ENCODE data around the gene EIPR1. TPM values are rescaled to one million over a fixed set of nuclear protein-coding genes. Genes with fewer than 3 reads are reported as not detected.
"Not testable (repeated sequence)": the region's sequence is repeated elsewhere in the genome, so short reads cannot be mapped to it uniquely, and the experiment has no call there.

The EIPR1 gene
- polyA plus RNA-seq, 5 donors = 18.7 to 22.0 (median 20.3) TPM

- no peak for DNase-seq
Measured at GRCh38 chr2:3405307-3405706, 27.7 kb upstream of the EIPR1 start.

- DNase-seq = no peak
Measured at GRCh38 chr2:3404349-3404894, 26.8 kb upstream of the EIPR1 start.

- DNase-seq = no peak
Measured at GRCh38 chr2:3403587-3404334, 26.1 kb upstream of the EIPR1 start.

- peak; percentile 53 to 59 for DNase-seq
Measured at GRCh38 chr2:3399829-3400228, 22.2 kb upstream of the EIPR1 start.

GRCh38 chr2:3399381-3399780 is 21.8 kb upstream of the EIPR1 start:
- DNase-seq = no peak

- no peak for DNase-seq
Measured at GRCh38 chr2:3398857-3399256, 21.2 kb upstream of the EIPR1 start.

- no peak for DNase-seq
Measured at GRCh38 chr2:3396920-3397559, 19.4 kb upstream of the EIPR1 start.

GRCh38 chr2:3392216-3392615 is 14.6 kb upstream of the EIPR1 start:
- no peak for DNase-seq

- DNase-seq = no peak
Measured at GRCh38 chr2:3390041-3390440, 12.4 kb upstream of the EIPR1 start.

- no peak for DNase-seq
Measured at GRCh38 chr2:3389193-3389592, 11.6 kb upstream of the EIPR1 start.

- no peak for DNase-seq
Measured at GRCh38 chr2:3388412-3388738, 10.8 kb upstream of the EIPR1 start.

GRCh38 chr2:3387644-3388411 is 10.2 kb upstream of the EIPR1 start:
- no peak for DNase-seq

- DNase-seq = no peak
Measured at GRCh38 chr2:3387011-3387410, 9.4 kb upstream of the EIPR1 start.

GRCh38 chr2:3386448-3386958 is 8.9 kb upstream of the EIPR1 start:
- no peak for DNase-seq

GRCh38 chr2:3379647-3380534 is 2.3 kb upstream of the EIPR1 start, which contains the start of gene TRAPPC12:
Gene TRAPPC12 (plus strand): TSS chr2:3379694. CDS start chr2:3387624, 7,930 bp downstream.
- DNase-seq = peak; percentile 85 to 89

GRCh38 chr2:3379339-3379646 is 1.7 kb upstream of the EIPR1 start:
- no peak for DNase-seq

- DNase-seq = peak in 1 of 2 donors; percentile 20
Measured at GRCh38 chr2:3377279-3377611, 373 bp downstream of the EIPR1 start.

- DNase-seq = no peak
Measured at GRCh38 chr2:3376821-3377220, 797 bp downstream of the EIPR1 start.

GRCh38 chr2:3369340-3370181 is 8.1 kb downstream of the EIPR1 start:
- DNase-seq = not testable (repeated sequence)

- DNase-seq = no peak
Measured at GRCh38 chr2:3368261-3368722, 9.3 kb downstream of the EIPR1 start.
